Measurements from ENCODE around the gene B3GALT5. TPM values are rescaled to one million over a fixed set of nuclear protein-coding genes. Genes with fewer than 3 reads are reported as not detected.

Gene B3GALT5
- total and polyA plus RNA-seq, 7 donors: under 0.01 to 1.0 (median 0.06) TPM; not detected in 2

- no peak overlapping the region for H3K27ac ChIP-seq
- no peak overlapping the region for H3K4me3 ChIP-seq
- ATAC-seq (no peak), DNase-seq (no peak)
- no peaks in the 10 kb centered on the region for H3K4me1 ChIP-seq
- H3K9me3 ChIP-seq: no peaks in the 10 kb centered on the region
- intact Hi-C loops (cut with DNase I): no loop called here
- no peak for TF ChIP-seq CTCF (IDR thresholded peaks at IDR 0.05)
- H3K36me3 ChIP-seq (ENCODE audit: insufficient read depth in 1 of 2, low read depth in 1 of 2): no peaks in the 10 kb centered on the region
- H3K27me3 ChIP-seq (ENCODE audit: insufficient read depth in 3 of 3, low read length in 2 of 3): peaks cover 0 to 1% (median 0%) of the 10 kb centered on the region in 3 donors
Measured at GRCh38 chr21:39575775-39576174, 37.0 kb upstream of the B3GALT5 start.

- 78 to 85% (median 82%) methylated on average over 3 of the region's 3 CpGs for WGBS, 3 donors
- TF ChIP-seq CTCF (IDR thresholded peaks at IDR 0.05): no peak
- Histone ChIP-seq H3K27me3 (ENCODE audit: insufficient read depth in 3 of 3, low read length in 2 of 3) (peaks cover 0 to 1% (median 0%) of the 10 kb centered on the region in 3 donors), H3K4me1 (no peaks in the 10 kb centered on the region), H3K9me3 (no peaks in the 10 kb centered on the region), H3K36me3 (ENCODE audit: insufficient read depth in 1 of 2, low read depth in 1 of 2) (no peaks in the 10 kb centered on the region), H3K4me3 (no peak overlapping the region), H3K27ac (no peak overlapping the region)
- ATAC-seq: no peak
- intact Hi-C loops (cut with DNase I): no loop called here
- no peak for DNase-seq
Measured at GRCh38 chr21:39576518-39577128, 36.1 kb upstream of the B3GALT5 start.

GRCh38 chr21:39579734-39580332, 32.9 kb upstream of the B3GALT5 start:
- WGBS, 3 donors: 77 to 83% (median 80%) methylated on average over 16 of the region's 16 CpGs

GRCh38 chr21:39580744-39581143, 32.0 kb upstream of the B3GALT5 start:
- Histone ChIP-seq H3K4me3 (no peak overlapping the region), H3K27ac (no peak overlapping the region), H3K36me3 (ENCODE audit: insufficient read depth in 1 of 2, low read depth in 1 of 2) (no peaks in the 10 kb centered on the region), H3K4me1 (no peaks in the 10 kb centered on the region), H3K9me3 (no peaks in the 10 kb centered on the region), H3K27me3 (ENCODE audit: insufficient read depth in 3 of 3, low read length in 2 of 3) (no peaks in the 10 kb centered on the region)
- TF ChIP-seq CTCF (IDR thresholded peaks at IDR 0.05): no peak
- no peak for ATAC-seq
- intact Hi-C loops (cut with DNase I): no loop called here
- no peak for DNase-seq
- WGBS, 3 donors: 48 to 93% (median 48%) methylated on average over 2 of the region's 2 CpGs

More at GRCh38 chr21:39579734-39580332, 32.9 kb upstream of the B3GALT5 start:
- Histone ChIP-seq H3K27me3 (ENCODE audit: insufficient read depth in 3 of 3, low read length in 2 of 3) (no peaks in the 10 kb centered on the region), H3K36me3 (ENCODE audit: insufficient read depth in 1 of 2, low read depth in 1 of 2) (no peaks in the 10 kb centered on the region), H3K4me3 (no peak overlapping the region), H3K9me3 (no peaks in the 10 kb centered on the region), H3K27ac (no peak overlapping the region), H3K4me1 (no peaks in the 10 kb centered on the region)
- intact Hi-C loops (cut with DNase I): no loop called here
- ATAC-seq (no peak), DNase-seq (no peak)
- TF ChIP-seq CTCF (IDR thresholded peaks at IDR 0.05): no peak

- H3K27me3 ChIP-seq (ENCODE audit: insufficient read depth in 3 of 3, low read length in 2 of 3): no peaks in the 10 kb centered on the region
- DNase-seq (no peak), ATAC-seq (no peak)
- H3K27ac ChIP-seq: no peak overlapping the region
- no peaks in the 10 kb centered on the region for H3K36me3 ChIP-seq (ENCODE audit: insufficient read depth in 1 of 2, low read depth in 1 of 2)
- TF ChIP-seq CTCF (IDR thresholded peaks at IDR 0.05): no peak
- H3K4me1 ChIP-seq: no peaks in the 10 kb centered on the region
- no peaks in the 10 kb centered on the region for H3K9me3 ChIP-seq
- WGBS, 3 donors: 88 to 91% (median 88%) methylated on average over 3 of the region's 3 CpGs
- intact Hi-C loops (cut with DNase I): no loop called here
- no peak overlapping the region for H3K4me3 ChIP-seq
Measured at GRCh38 chr21:39581414-39581813, 31.3 kb upstream of the B3GALT5 start.

All from psoas muscle (tissue), 8 donors.